Measurements from ENCODE around the gene ASCC2.

DNA sequence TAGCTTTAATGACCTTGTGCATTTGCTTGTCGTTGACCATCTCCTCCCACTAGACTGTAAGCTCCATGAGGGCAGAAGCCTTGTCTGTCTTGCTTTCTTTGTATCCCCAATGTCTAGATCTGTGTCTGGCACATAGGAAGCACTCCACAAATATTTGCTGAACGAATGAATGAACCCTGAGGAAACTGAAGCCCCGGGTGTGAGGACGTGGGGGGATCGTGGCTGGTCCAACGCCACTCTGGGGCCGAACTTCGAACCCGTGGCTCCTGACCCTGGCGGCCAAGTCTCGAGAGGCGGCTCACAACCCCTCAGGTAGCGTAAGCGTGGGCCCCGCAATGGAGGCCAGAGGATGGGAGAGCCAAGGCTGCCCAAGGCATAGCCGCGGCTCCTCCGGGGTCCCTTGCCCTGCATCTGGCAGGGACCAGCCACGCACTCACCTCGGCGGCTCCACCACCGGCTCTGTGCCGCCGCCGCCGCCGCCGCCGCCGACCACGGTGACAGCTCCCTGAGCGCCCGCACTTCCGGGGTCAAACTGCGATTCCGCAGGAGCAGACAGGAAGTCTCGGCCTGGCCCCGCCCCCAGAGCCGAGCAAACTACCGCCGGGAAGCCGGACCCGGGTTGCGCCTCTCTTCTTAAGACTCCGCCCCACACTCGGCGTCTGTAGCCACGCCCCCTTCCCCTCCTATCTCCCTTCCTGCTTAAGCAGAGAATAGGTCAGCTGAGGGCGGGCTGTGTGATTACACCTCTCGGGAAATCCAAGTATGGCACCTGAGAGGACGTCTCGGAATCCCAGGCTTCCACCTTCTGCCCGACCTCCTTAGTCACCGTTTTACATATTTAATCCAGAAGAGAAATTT, at the start of gene ASCC2:
- TF ChIP-seq RAD21 (IDR thresholded peaks at IDR 0.05; ENCODE audit: low read depth), result no peak; the same call in 1 of the 2 replicates
- no peak for TF ChIP-seq FOXM1 (IDR thresholded peaks at IDR 0.05; ENCODE audit: borderline replicate concordance, low read depth)
- no peak; the same call in 1 of the 2 replicates for TF ChIP-seq MAX (IDR thresholded peaks at IDR 0.05)
- TF ChIP-seq YY1 (IDR thresholded peaks at IDR 0.05; ENCODE audit: low read depth), result peak; percentile 74
- peak; percentile 61; the same call in 1 of the 2 replicates for TF ChIP-seq EP300 (IDR thresholded peaks at IDR 0.05; ENCODE audit: borderline replicate concordance)
- TF ChIP-seq, protein P1, sequence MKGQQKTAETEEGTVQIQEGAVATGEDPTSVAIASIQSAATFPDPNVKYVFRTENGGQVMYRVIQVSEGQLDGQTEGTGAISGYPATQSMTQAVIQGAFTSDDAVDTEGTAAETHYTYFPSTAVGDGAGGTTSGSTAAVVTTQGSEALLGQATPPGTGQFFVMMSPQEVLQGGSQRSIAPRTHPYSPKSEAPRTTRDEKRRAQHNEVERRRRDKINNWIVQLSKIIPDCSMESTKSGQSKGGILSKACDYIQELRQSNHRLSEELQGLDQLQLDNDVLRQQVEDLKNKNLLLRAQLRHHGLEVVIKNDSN (IDR thresholded peaks at IDR 0.05), result peak; percentile 74
- peak; percentile 34; the same call in 1 of the 2 replicates for TF ChIP-seq TCF12 (IDR thresholded peaks at IDR 0.05; ENCODE audit: low read depth)
- TF ChIP-seq, protein P2, sequence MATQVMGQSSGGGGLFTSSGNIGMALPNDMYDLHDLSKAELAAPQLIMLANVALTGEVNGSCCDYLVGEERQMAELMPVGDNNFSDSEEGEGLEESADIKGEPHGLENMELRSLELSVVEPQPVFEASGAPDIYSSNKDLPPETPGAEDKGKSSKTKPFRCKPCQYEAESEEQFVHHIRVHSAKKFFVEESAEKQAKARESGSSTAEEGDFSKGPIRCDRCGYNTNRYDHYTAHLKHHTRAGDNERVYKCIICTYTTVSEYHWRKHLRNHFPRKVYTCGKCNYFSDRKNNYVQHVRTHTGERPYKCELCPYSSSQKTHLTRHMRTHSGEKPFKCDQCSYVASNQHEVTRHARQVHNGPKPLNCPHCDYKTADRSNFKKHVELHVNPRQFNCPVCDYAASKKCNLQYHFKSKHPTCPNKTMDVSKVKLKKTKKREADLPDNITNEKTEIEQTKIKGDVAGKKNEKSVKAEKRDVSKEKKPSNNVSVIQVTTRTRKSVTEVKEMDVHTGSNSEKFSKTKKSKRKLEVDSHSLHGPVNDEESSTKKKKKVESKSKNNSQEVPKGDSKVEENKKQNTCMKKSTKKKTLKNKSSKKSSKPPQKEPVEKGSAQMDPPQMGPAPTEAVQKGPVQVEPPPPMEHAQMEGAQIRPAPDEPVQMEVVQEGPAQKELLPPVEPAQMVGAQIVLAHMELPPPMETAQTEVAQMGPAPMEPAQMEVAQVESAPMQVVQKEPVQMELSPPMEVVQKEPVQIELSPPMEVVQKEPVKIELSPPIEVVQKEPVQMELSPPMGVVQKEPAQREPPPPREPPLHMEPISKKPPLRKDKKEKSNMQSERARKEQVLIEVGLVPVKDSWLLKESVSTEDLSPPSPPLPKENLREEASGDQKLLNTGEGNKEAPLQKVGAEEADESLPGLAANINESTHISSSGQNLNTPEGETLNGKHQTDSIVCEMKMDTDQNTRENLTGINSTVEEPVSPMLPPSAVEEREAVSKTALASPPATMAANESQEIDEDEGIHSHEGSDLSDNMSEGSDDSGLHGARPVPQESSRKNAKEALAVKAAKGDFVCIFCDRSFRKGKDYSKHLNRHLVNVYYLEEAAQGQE (IDR thresholded peaks at IDR 0.05; ENCODE audit: low read depth), result no peak
